ENCODE measurements around the gene C10orf120.

DNA sequence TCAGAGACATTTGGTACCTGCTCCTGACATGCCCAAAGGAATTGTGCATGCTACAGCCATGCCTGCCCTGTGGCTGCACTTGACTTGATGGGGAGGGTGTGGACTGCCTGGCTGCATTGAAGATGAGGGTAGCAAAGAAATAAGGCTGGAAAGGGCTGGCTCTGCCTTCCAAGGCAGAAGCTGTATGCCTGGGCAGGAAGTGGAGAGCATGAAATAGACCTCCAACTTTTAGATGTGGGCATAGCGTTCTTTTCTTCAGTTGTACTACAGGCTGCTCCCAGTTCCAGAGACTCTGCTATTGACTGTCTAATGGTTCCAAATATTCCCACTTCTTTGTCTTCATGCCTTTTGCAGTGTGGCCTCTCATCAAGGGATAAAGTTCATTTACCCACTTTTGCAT, 3.0 kb downstream of the C10orf120 start:
- no peak for TF ChIP-seq CTCF (IDR thresholded peaks at IDR 0.05)
- TF ChIP-seq POLR2A (IDR thresholded peaks at IDR 0.05) = no peak
